ENCODE data around the gene CTTNBP2. TPM values are rescaled to one million over a fixed set of nuclear protein-coding genes. Genes with fewer than 3 reads are reported as not detected.

CTTNBP2 gene
- total RNA-seq, 1 donor, result 11.9 TPM

- no peak for TF ChIP-seq CTCF (IDR thresholded peaks at IDR 0.05; ENCODE audit: insufficient read depth, low read length)
- DNase-seq (ENCODE audit: low read depth), result no peak
- H3K4me3 ChIP-seq (ENCODE audit: low read depth, low read length), result no peak overlapping the region
Measured at GRCh38 chr7:117664047-117664446, 209.2 kb downstream of the CTTNBP2 start.

- TF ChIP-seq CTCF (IDR thresholded peaks at IDR 0.05; ENCODE audit: insufficient read depth, low read length), result no peak
Measured at GRCh38 chr7:117661328-117661727, 211.9 kb downstream of the CTTNBP2 start.

More at GRCh38 chr7:117661328-117661727, 211.9 kb downstream of the CTTNBP2 start:
- DNase-seq (ENCODE audit: low read depth), result no peak
- H3K4me3 ChIP-seq (ENCODE audit: low read depth, low read length), result no peak overlapping the region

Measured in fibroblast of the aortic adventitia (primary cell).